ENCODE measurements around the gene KCNJ10. TPM values are rescaled to one million over a fixed set of nuclear protein-coding genes. Genes with fewer than 3 reads are reported as not detected.

KCNJ10 gene
- polyA plus RNA-seq, 1 donor (not counting 4 experiments of a cell fraction or from before 2014, with no cell fraction given): not detected

DNA sequence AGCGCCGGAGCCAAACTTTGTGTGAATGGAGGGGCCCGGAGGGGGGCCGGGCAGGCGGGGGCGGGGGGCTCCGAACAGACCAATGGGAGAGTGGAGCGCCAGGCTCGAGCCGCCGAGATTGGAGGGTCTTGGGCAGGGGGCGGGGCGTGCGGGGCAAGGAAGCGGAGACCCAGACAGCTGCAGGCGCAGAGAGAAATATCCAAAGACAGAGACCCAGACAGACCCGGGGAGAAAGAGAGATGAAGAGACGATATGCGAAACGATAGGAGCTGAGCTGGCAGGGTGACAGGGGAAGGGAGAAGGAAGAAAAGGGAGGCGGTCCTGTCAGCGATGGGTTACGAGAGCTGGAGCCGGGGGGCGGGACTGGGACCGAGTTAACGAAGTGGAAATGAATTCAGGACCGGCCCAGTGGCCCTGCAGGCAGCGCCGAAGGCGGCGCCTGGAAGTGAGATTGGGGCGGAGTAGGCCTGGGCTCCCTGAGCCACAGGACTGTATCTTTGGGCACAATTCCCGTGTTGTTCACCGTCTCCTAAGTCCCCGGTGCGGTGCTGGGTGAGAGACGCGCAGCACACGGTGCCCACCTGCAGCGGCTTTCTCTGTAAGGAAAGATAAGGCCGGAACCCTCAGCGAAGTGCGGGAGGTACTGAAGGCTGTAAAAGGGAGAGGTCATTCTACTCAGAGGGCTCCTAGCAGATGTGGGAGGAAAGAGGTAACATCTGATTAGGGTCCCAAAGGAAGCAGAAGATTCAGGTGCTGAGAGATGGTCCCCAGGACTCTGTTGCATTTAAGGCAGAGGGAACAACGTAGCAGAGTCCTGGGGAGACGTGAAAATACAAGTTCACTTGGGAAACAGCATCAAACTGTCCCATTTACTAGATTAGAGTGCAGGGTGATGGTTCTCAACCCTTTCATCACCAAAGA, 543 bp upstream of the KCNJ10 start:
- Histone ChIP-seq H3K9me1 (ENCODE audit: control insufficient read depth, extremely low read depth, insufficient read depth, low read length) (no peaks in the 10 kb centered on the region), H3K27ac (ENCODE audit: control insufficient read depth, insufficient read depth, low read length) (no peak overlapping the region), H3K36me3 (ENCODE audit: control insufficient read depth in 2 of 2, extremely low read depth in 1 of 2, insufficient read depth in 2 of 2, low read length in 2 of 2) (no peaks in the 10 kb centered on the region), H3K9ac (ENCODE audit: control insufficient read depth, extremely low read depth, insufficient read depth, low read length) (no peak overlapping the region), H3K4me1 (ENCODE audit: control insufficient read depth, extremely low read depth, insufficient read depth, low read length) (peaks cover 3% of the 10 kb centered on the region), H3K27me3 (ENCODE audit: control insufficient read depth, extremely low read depth, insufficient read depth, low read length) (peaks cover 53% of the 10 kb centered on the region), H3K4me2 (ENCODE audit: control insufficient read depth, extremely low read depth, insufficient read depth, low read depth, low read length) (peak overlapping the region; percentile 76), H3K9me3 (ENCODE audit: control insufficient read depth, low read depth, low read length) (no peaks in the 10 kb centered on the region), H3K79me2 (ENCODE audit: control insufficient read depth, insufficient read depth, low read length) (no peaks in the 10 kb centered on the region), H4K20me1 (ENCODE audit: control insufficient read depth, extremely low read depth, insufficient read depth, low read length) (no peaks in the 10 kb centered on the region), H3K4me3 (ENCODE audit: control insufficient read depth in 2 of 3, extremely low read depth in 1 of 3, insufficient read depth in 2 of 3, low read depth in 1 of 3, low read length in 3 of 3) (peak overlapping the region; percentile 26 to 62 (median 46)), H2AFZ (ENCODE audit: control insufficient read depth, low read length) (peak overlapping the region; percentile 66)
- no peak for FAIRE-seq
- DNase-seq (ENCODE audit: low read depth, low spot score): no peak
- TF ChIP-seq, protein P1, sequence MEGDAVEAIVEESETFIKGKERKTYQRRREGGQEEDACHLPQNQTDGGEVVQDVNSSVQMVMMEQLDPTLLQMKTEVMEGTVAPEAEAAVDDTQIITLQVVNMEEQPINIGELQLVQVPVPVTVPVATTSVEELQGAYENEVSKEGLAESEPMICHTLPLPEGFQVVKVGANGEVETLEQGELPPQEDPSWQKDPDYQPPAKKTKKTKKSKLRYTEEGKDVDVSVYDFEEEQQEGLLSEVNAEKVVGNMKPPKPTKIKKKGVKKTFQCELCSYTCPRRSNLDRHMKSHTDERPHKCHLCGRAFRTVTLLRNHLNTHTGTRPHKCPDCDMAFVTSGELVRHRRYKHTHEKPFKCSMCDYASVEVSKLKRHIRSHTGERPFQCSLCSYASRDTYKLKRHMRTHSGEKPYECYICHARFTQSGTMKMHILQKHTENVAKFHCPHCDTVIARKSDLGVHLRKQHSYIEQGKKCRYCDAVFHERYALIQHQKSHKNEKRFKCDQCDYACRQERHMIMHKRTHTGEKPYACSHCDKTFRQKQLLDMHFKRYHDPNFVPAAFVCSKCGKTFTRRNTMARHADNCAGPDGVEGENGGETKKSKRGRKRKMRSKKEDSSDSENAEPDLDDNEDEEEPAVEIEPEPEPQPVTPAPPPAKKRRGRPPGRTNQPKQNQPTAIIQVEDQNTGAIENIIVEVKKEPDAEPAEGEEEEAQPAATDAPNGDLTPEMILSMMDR (optimal IDR thresholded peaks at IDR 0.05 in 1 of 3, IDR thresholded peaks at IDR 0.05 in 1 of 3, conservative IDR thresholded peaks at IDR 0.05 in 1 of 3; ENCODE audit: extremely low read depth in 1 of 3, insufficient read depth in 2 of 3, low read length in 3 of 3): no peak
- TF ChIP-seq EZH2 (IDR thresholded peaks at IDR 0.05; ENCODE audit: low read length): peak; percentile 88
- dilution Hi-C loops (cut with MboI; ENCODE audit: extremely low pct_ligation_motif_present, low sequenced_read_pairs): no loop called here

DNA sequence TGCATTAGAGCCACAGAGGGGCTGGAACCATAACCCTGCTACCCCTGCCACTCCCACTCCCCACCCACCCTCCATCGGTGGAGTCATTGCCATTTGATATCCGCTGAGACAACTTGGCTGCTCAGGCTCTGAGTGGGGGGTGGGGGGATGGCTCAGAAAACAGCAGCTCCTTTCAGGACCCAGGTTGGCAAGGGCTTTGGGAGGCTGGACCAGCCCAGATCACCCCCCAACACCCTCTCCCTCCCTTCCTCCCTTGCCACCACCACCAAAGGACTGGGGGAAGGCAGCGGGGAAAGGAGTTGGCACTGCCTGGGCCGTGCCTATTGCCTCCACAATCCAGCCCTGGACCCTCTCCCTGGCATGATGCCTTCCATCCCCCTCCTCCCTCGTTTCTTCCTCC, 1.7 kb downstream of the KCNJ10 start:
- Histone ChIP-seq H3K36me3 (ENCODE audit: control insufficient read depth in 2 of 2, extremely low read depth in 1 of 2, insufficient read depth in 2 of 2, low read length in 2 of 2) (no peaks in the 10 kb centered on the region), H2AFZ (ENCODE audit: control insufficient read depth, low read length) (no peak overlapping the region), H3K79me2 (ENCODE audit: control insufficient read depth, insufficient read depth, low read length) (no peaks in the 10 kb centered on the region), H3K4me1 (ENCODE audit: control insufficient read depth, extremely low read depth, insufficient read depth, low read length) (peaks cover 3% of the 10 kb centered on the region), H3K9me1 (ENCODE audit: control insufficient read depth, extremely low read depth, insufficient read depth, low read length) (no peaks in the 10 kb centered on the region), H3K4me2 (ENCODE audit: control insufficient read depth, extremely low read depth, insufficient read depth, low read depth, low read length) (no peak overlapping the region), H3K9ac (ENCODE audit: control insufficient read depth, extremely low read depth, insufficient read depth, low read length) (no peak overlapping the region), H3K27ac (ENCODE audit: control insufficient read depth, insufficient read depth, low read length) (no peak overlapping the region), H4K20me1 (ENCODE audit: control insufficient read depth, extremely low read depth, insufficient read depth, low read length) (no peaks in the 10 kb centered on the region), H3K27me3 (ENCODE audit: control insufficient read depth, extremely low read depth, insufficient read depth, low read length) (peaks cover 62% of the 10 kb centered on the region), H3K9me3 (ENCODE audit: control insufficient read depth, low read depth, low read length) (no peaks in the 10 kb centered on the region), H3K4me3 (ENCODE audit: control insufficient read depth in 2 of 3, extremely low read depth in 1 of 3, insufficient read depth in 2 of 3, low read depth in 1 of 3, low read length in 3 of 3) (no peak overlapping the region)
- no peak for DNase-seq (ENCODE audit: low read depth, low spot score)
- FAIRE-seq: no peak
- dilution Hi-C loops (cut with MboI; ENCODE audit: extremely low pct_ligation_motif_present, low sequenced_read_pairs): no loop called here
- TF ChIP-seq, protein P1 (optimal IDR thresholded peaks at IDR 0.05 in 1 of 3, IDR thresholded peaks at IDR 0.05 in 1 of 3, conservative IDR thresholded peaks at IDR 0.05 in 1 of 3; ENCODE audit: extremely low read depth in 1 of 3, insufficient read depth in 2 of 3, low read length in 3 of 3): no peak

Data from keratinocyte (primary cell).